D341Med (cell line): ENCODE results near the gene IGF1.

Experiments
- DNase-seq: peaks from one replicate; pipeline ENCODE4 v3.0.0; 2012; ENCODE audit warnings: low spot score

IGF1 gene

DNA sequence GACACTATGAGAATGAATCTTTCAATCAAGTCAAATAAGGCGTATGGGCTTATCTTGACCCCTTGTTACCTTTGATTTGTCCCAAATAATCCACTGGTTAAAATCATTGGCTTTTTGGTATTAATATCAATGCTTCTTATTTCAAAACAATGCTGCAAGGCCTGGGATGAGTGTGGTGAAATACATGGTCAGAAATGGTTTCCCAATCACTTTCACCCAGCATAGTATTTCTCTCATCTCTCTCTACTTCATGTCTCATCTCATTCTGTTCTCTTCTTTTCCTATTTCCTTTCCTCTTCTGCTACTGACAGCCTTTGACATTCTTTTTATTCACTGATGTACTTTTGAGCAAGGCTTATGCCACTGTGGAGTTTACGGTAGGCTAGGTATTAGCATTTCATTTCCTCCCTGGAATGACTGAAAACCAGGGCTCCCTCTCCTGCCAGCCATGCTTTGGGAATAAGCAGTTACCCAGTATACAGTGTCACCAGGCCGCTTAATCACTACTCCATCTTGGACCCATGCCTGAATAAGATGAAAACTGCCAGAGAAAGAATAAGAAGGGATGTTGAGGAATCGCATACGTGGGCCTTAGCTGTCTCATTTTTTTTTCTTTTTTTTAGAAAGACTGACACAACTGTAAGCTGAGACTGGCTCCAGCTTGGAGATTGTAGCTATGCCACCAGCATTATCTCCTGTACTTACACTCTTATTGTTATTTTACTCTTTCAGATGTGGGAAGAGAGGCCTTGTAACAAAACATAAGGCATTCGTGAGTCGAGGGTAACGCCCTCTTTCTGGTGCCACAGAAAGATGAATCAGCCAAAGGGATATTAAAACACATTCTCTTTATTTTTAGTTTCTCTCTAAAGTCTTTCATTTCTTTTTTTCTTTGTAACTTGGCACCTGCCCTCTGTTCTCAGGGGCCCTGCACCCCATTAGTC lies 53.5 kb downstream of the IGF1 start:
- no peak for DNase-seq

DNA sequence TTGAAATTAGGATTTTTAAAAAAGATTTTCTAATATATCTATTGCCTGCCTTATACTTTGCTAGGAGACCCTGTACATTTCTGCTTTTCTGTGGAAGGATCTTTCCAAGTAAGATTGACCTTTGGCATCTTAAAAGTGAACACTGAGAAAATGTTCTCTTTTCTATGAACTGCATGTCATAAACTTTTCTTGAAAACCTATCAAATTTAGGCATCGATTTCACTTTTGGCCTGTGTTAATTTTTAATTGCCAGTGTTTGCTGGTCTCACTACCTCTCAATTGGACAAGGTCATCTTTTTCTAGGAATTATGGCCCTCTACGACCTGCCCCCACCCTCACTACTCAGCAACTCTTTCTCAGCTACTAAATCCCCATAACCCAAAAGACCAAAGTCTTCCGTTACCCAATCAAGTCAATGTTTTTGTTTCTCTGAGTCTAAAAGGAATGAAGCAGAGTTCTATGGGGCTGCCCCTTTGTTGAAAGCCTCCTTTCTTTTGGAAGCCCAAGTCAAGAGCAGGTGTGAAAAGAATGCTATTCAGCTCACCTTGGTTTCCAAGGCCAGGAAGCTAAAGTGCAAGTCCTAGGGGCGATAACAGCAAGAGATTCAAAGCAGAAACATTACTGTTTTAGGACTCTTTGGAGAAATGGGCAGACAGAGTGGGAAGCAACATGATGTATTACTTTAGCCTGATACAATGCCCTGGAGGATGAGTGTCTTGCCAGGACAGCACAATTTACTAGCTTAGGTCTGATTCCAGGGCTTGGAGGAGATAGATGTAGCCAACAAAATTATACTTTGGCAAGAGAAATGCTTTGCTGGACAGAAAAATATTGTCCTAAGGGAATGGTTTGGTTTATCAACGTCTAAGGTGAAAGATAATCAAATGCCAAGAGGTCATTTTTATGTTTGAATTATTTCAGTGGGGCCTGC lies 55.0 kb downstream of the IGF1 start:
- DNase-seq = no peak

DNA sequence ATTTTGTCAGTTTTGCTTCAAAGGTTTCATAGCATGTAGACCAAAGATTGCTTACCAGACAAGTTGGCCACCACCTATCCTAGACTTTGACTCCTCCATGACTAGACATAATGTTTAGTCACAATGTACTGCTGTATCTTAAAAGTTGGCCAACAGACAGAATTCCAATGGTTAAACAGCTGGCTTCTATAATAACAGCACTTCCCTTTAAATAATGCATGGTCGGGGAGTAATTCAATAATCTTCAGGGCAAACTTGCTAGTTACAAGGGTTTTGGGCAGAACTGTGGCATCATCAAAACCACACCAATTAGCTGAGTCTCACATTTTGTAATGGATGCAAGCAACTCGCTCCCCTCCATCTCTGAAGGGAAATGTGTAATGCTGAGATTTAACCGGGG lies 56.9 kb downstream of the IGF1 start:
- DNase-seq = no peak

DNA sequence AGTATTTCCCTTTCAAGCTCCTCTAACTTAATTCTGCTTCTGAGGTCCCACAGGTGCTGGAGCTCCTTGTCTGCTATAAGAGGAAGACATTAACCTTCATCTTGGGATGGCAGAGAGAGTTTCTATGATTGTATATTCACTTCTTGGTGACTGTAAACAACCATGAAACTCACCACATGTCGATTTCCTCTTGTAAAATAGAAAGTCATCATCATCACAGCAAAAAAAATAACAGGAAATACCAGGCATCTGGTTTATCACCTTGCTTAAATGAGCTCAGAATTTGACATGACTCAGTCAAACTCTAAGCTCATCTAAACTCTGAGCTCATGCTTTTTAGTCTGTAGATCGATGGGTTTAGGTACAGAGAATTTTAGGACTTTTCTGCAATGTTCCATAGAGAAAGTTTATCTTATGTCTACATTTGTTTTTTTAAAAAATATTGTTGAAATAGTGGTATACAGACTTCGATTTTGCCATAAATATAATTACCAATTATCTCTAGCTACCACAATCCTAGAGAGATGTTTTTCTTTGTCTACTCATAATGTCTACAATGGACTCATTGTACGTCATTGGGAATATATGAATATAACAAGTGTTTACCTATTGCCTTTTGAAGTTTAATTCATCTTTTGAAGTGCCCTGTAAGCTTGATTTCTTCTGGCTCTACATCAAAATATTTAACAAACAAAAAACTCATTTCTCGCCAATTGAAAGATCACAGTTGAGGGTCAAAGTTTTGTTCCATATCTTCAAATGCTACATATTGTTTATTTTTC lies 58.4 kb downstream of the IGF1 start:
- DNase-seq = no peak

DNA sequence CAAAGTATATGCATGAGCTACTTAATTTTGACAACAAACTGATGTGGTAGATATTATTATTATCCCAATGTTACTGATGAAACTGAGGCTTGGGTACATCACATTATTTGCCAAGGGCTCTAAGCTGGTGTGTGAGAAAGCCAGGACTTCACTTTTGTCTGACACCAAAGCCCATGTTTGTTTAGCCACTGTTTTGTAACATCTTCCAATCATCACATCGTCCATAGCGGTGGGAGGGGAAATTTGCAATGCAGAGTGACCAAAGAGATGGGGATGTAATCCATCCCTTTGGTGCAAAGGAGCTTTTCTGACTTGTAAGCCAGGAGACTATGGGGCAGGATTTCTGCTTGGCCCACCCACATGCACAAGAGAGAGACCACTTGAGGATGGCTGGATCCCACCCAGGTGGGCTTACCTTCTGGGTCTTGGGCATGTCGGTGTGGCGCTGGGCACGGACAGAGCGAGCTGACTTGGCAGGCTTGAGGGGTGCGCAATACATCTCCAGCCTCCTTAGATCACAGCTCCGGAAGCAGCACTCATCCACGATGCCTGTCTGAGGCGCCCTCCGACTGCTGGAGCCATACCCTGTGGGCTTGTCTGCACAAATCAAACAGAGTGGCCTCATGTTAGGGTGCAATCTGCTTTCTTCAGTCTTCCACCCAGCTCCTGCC lies 61.1 kb downstream of the IGF1 start:
- DNase-seq = no peak

DNA sequence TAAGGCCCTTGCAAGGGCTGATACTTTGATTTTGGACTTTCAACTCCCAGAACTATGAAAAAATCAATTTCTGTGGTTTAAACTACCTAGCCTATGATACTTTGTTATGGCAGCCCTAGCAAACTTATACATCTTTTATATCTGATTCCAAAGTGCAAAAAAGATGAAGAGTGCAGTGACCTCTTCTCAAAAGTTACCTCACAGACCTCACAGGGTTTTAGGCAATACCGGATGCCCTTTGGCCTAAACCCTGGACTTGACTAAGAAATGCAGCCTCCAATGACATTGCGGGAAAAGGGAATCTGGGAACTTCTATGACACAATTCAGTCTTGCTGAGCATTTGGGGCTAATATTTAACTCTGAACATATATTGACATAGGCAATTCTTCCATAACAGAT lies 63.3 kb downstream of the IGF1 start:
- no peak for DNase-seq

DNA sequence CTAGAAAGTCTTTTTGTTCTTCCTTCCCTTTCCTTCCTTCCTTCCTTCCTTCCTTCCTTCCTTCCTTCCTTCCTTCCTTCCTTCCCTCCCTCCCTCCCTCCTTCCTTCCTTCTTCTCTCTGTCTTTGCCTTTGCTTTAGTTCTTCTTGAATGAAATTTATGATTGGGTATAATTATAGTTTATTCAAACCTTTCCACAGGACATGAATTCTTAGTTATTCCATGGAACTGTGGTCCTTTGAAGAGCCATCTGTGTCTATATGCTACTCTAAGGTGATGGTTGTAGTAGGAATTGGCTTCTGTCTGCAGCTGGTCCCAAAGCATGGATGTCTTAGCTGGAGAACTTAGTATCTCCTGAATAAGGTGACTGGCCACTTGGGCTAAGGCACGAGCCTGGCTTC lies 64.8 kb downstream of the IGF1 start:
- DNase-seq = no peak

DNA sequence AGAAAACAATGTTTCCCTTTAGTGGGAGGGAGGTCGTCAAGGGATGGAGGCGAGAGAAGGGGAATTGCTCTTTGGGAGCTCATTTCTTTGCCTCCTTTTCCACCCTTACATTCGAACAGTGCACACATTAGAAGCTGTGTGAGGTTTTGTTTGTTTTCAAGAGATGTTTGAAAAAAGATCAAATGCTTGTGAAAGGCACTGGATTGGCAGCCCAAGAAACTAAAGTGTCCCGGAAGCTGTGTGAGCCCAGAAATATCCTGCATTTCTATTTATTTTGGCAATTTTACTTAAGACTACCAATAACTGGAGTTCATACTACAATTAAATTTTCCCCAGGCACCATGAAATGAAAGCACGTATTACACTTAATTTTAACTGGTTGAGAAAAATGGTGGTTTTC lies 67.0 kb downstream of the IGF1 start:
- DNase-seq = no peak

DNA sequence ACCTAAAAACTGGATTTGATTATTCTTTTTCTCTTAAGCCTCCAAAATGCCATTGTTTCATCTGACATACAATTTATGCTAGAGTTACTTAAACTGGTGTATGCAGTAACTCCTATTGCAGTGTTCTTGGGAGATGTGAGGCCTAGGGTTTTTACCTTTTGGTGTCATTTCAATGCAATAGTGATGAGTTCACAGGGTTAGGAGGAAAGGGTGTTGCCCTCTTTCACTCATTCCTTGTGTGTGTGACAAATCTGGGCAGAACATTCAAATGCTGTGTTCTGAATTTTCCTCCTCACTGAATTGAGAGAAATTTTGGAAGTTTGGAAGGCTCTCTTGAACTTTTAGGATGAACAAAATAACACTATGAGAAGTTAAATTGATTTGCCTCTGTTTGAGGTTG lies 69.9 kb downstream of the IGF1 start:
- DNase-seq = no peak

DNA sequence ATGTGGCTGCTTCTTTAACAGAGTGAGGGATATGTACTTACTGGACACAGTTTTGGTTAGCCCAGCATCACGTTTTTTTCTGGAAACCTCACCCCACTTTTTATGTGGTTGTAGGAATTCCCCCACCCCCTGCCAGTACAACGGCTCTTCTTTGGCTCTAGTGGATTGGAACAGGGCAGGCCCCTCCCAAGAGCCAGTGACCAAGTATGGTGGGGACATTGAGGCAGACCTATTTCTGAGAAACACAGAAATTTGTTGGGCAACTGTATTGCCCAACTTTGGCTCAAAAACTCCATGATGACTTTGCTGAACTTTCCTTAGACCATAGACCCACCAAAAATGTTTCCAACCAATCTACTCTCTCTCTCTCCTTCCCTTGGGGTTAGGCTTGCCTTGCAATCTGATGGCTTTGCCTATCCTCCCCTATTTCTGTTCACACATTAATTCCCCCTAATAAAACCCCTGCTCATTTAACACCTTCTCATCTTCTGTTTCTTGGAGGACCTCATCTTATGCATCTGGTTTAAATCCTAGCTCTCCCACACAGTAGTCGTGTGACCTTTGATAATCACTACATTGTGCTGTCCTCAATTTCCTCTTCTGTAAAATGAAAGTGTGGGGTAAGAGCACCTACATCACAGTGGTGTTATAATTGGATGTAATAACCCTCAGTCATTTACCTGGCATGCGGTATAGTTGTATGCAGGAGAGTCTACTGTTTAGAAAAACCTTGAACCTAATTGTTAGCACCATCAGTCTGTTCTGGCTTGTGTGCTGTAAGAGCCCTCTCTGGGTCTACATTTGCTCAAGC lies 71.7 kb downstream of the IGF1 start:
- no peak for DNase-seq

DNA sequence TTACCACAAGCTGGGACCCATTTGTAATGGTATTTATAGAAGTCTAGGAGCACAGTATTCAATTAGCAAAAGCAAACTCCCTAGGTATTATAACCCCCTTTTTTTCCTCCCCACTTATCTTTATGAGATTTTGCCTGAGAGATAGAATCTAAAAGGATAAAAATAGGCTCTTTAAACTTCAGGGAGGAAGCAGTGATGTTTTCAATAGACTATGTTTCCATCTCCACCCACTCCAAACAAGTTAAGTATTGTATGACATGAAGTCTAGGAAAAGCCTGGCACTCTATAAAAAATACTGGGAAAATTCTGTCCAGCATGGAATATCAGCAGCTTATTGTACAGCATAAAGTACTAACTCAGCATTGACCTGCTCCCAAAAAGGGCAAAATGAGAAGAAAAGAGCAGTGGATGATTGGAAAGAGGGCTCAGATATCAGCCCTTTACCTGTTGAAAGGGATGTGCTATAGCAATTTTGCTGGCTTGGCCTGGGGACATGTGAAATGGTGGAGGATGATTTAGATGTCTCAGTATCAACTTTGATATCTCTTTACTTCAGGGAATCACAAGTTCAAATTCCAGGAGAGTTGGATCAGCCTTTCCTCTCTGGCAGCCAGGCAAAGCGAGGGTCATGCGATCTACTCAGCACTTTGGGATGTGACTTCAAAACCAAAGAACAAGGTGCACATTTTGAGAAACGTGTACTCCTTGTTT lies 72.4 kb downstream of the IGF1 start:
- no peak for DNase-seq

DNA sequence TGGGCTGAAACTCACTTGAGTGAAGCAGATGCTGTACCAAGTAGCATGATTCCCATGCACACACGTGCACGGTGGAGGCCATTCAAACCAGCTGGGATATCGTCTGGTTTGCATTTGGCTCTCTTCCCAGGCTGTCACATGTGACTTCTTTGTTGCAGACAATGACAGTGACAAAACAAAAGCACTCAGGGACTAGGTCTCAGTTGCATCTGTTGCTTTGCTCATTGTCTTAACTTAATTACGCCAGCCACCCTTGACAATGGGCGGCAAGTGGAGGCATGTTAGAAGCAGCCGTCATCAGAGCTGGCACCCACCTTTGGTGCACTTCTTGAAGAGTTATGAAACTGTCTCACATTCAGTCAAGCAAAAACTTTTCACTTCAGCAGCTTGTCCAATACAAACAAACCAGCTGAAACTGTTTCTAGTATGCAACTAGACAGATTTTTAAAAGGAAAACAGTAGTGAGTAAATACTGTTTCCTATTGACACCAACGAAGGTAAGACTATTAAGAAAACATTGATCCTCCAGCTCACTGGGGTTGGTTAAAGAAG lies 74.3 kb downstream of the IGF1 start:
- DNase-seq = peak; percentile 81

DNA sequence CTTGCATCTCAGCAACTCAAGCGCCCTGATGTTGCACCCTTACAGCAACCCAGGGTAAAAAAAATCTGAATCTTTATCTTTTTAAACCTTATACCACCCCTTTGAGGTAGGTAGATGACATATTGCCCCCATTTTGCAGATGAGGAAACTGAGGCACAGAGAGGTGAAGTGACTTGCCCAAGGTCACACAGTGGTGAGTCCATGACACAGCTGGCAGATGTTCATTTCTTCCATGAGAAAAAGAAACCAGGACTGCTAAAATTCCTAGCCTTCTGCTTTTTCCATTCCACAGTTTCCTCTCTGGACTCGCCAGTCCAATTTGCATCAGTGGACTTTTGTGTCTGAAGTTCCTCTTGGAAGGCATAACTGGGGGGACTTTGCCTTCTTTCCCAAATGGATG lies 79.3 kb downstream of the IGF1 start:
- no peak for DNase-seq

DNA sequence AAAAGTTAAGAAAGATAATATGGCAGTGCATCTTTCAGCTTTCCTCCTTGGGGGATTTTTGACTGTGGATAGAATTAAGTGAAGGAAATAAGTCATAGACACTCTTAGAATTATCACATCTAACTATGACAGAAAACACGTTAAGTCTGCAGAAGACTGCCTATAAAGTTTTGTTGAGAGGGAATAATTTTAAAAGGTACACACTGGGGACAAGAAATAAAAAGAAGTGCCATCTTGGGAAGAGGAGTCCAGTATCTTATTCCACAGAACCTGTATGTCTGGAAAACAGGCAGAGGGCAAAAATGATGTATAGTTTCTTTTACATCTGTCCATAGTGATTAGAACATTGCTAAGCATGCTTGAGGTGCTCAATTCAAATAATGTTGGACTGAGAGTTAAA lies 80.7 kb downstream of the IGF1 start:
- DNase-seq = no peak

DNA sequence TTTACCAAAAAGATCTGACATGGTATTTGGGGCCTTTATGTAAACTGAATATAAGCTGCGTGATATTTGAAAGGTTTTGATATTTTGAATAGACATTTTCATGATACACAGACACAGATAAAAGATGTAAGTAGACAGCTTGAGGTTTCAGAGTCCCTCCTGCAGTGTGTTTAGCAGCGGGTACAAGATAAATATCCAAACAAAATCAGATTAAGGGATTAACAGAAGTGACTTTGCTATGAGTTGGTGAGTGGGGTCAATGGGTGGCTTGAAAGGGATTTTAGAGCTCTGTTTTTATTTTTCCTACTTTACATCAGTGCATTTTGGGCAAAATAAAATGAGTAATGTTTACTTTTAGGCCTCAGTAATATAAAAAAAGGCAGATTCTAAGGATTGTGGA lies 84.1 kb downstream of the IGF1 start:
- DNase-seq = peak; percentile 57

DNA sequence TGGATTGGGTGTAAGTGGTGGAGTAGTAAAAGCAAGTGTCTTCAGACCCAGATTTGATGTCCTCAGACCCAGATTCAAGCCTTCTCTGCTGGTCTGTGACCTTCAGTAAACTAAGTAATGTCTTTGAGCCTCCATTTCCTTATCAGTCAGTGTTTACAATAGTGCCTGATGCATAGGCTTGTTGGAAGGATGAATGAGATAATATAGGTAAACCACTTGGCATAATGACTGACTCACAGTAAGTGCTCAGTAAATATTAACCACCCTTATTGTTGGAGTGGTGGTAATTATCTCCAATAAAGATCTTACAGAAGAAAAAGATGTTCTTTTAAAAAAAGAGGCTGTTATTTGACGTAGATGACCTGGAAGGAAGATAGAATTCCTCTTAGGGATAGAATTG lies 86.2 kb downstream of the IGF1 start:
- no peak for DNase-seq

DNA sequence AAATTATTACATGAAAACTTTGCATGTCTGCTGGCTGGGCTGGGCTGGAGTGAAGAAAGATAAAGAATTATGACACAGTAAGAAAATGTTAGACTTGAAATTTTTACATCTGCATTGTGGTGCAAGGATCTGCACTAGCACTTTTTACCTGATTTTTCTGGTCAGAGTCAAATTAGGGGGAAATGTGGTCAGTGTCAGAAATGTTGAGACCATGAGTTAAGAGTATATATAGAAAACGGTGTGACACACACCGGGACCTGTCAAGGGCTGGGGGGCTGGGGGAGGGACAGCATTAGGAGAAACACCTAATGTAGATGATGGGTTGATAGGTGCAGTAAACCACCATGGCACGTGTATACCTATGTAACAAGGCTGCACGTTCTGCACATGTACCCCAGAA lies 90.3 kb downstream of the IGF1 start:
- DNase-seq = no peak

DNA sequence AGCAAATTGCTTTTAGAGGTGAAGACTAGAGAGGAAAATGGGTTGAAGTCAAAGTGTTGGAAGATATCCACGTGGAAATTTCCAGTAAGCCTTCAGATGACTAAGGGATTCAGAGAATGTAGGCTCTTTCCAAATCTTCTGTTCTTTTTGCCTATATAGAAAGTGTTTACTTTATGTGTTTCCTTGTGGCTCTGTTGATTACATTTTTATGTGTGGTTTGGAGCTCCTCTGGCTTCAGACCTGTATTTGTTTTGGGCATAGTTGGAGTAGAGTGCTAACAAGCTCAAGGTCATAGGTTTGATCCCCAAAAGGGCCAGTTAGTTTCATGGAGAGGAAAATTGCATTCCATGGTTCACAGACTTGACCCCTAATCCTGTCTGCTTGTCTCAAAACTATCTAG lies 91.9 kb downstream of the IGF1 start:
- no peak for DNase-seq

DNA sequence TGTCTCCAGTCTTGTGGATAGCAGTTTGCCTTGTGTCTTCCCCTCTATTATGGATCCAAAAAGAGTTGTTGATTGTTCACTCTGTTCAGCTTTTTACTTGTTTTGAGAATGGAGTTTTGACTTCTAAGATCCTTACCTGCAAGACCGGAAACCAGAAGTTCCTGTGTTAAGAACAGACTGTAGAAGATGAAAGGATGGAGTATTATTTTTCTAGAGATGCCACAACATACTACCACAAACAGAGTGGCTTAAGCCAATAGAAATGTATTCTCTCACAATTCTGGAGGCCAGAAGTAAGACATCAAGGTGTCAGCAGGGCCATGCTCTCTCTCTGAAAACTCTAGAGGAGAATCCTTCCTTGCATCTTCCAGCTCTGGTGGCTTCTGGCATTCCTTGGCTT lies 95.0 kb downstream of the IGF1 start:
- DNase-seq = no peak
